K562 (cell line): ENCODE data around the gene AARS1. TPM values are rescaled to one million over a fixed set of nuclear protein-coding genes. Genes with fewer than 3 reads are reported as not detected.
A peak's percentile ranks its signal among the peaks of the same experiment; 100 is the strongest.

ENCODE experiments used
- CBFA2T3 ChIP-seq: fragments of 450-650 bp; IDR thresholded peaks from 2 replicates; pipeline ENCODE4 v1.6.1; 2017
- CBX5 ChIP-seq: IDR thresholded peaks from 2 replicates; pipeline ENCODE4 v1.6.1; 2014; ENCODE audit warnings: low read depth, borderline replicate concordance
- CEBPG ChIP-seq, 3 experiments: fragments of 200-800 bp in 1 of 3; sonication (Bioruptor generic) in 1 of 3; sonication (generic) in 1 of 3; formaldehyde crosslinking in 1 of 3; IDR thresholded peaks in 2 of 3; conservative IDR thresholded peaks in 1 of 3; 2 replicates each; pipeline versions ENCODE4 v1.6.1 to v1.8.0; 2016 to 2022; ENCODE audit warnings: missing compliant biosample characterization in 2 of 3, missing genetic modification characterization in 2 of 3, mild to moderate bottlenecking in 1 of 3, missing genetic modification reagents in 1 of 3
- FIP1L1 ChIP-seq: fragments of 200-400 bp; formaldehyde crosslinking; IDR thresholded peaks from 2 replicates; pipeline ENCODE4 v1.6.1; 2018; ENCODE audit warnings: mild to moderate bottlenecking, low read depth, low read length; ENCODE audit not compliant: poor library complexity, severe bottlenecking
- FOXP1 ChIP-seq: sonication (generic); formaldehyde crosslinking; IDR thresholded peaks from 2 replicates; pipeline ENCODE4 v1.8.0; 2022; ENCODE audit warnings: mild to moderate bottlenecking, missing genetic modification reagents
- HCFC1 ChIP-seq: IDR thresholded peaks from 2 replicates; pipeline ENCODE4 v1.6.1; 2012; ENCODE audit warnings: low read depth, low read length, improper control_type of control experiment
- HIVEP1 ChIP-seq: fragments of 250-450 bp; sonication (Bioruptor Pico); IDR thresholded peaks from 2 replicates; pipeline ENCODE4 v1.4.0; 2020; ENCODE audit warnings: mild to moderate bottlenecking
- HNRNPL ChIP-seq: fragments of 200-400 bp; formaldehyde crosslinking; IDR thresholded peaks from 2 replicates; pipeline ENCODE4 v1.6.1; 2017; ENCODE audit warnings: low read depth, mild to moderate bottlenecking, low read length
- MTF1 ChIP-seq: fragments of 250-450 bp; sonication (Bioruptor Pico); IDR thresholded peaks from 2 replicates; pipeline ENCODE4 v1.9.0; 2021; ENCODE audit warnings: moderate library complexity, mild to moderate bottlenecking, inconsistent platforms, borderline replicate concordance
- PHB2 ChIP-seq: fragments of 450-650 bp; IDR thresholded peaks from 2 replicates; pipeline ENCODE4 v1.6.1; 2017; ENCODE audit warnings: low read depth
- PML ChIP-seq: IDR thresholded peaks from 2 replicates; pipeline ENCODE4 v1.6.1; 2012; ENCODE audit warnings: low read length, inconsistent platforms
- POLR2AphosphoS5 ChIP-seq: IDR thresholded peaks from 2 replicates; pipeline ENCODE4 v1.6.1; 2011; ENCODE audit warnings: mild to moderate bottlenecking, low read depth, low read length, moderate library complexity; ENCODE audit not compliant: control insufficient read depth, insufficient read depth
- POLR2H ChIP-seq: IDR thresholded peaks from 2 replicates; pipeline ENCODE4 v1.6.1; 2016; ENCODE audit warnings: missing genetic modification characterization, low read depth, mild to moderate bottlenecking, control low read depth, missing compliant biosample characterization, moderate library complexity
- PTRF ChIP-seq: fragments of 450-650 bp; IDR thresholded peaks from 2 replicates; pipeline ENCODE4 v1.6.1; 2016; ENCODE audit warnings: mild to moderate bottlenecking, missing genetic modification characterization, missing compliant biosample characterization
- RB1 ChIP-seq: fragments of 450-650 bp; IDR thresholded peaks from 2 replicates; pipeline ENCODE4 v1.6.1; 2017; ENCODE audit warnings: low read depth, mild to moderate bottlenecking
- RNF2 ChIP-seq: sonication (generic); IDR thresholded peaks from 2 replicates; pipeline ENCODE4 v1.6.1; 2016
- SIRT6 ChIP-seq: IDR thresholded peaks from one replicate; pipeline ENCODE4 v1.6.1; 2012; ENCODE audit warnings: low read depth, mild to moderate bottlenecking, control low read depth, inconsistent platforms, low read length, moderate library complexity
- SMC3 ChIP-seq: conservative IDR thresholded peaks from 2 replicates; pipeline ENCODE4 v1.6.1; 2011; ENCODE audit warnings: low read depth, low read length, improper control_type of control experiment; ENCODE audit not compliant: insufficient read depth
- TBP ChIP-seq: optimal IDR thresholded peaks from 2 replicates; pipeline ENCODE3; 2011; ENCODE audit warnings: low read depth, low read length, improper control_type of control experiment
- ZBTB17 ChIP-seq: fragments of 450-650 bp; formaldehyde crosslinking; IDR thresholded peaks from 2 replicates; pipeline ENCODE4 v1.4.0; 2020; ENCODE audit warnings: mild to moderate bottlenecking
- ZFP1 ChIP-seq: fragments of 450-650 bp; formaldehyde crosslinking; IDR thresholded peaks from 2 replicates; pipeline ENCODE4 v1.4.0; 2020; ENCODE audit warnings: mild to moderate bottlenecking, mixed read lengths
- ZNF239 ChIP-seq: fragments of 250-450 bp; sonication (Bioruptor Pico); IDR thresholded peaks from 2 replicates; pipeline ENCODE4 v1.4.0; 2020; ENCODE audit warnings: mild to moderate bottlenecking
- ZNF41 ChIP-seq: fragments of 250-450 bp; sonication (Bioruptor Pico); conservative IDR thresholded peaks from 2 replicates; pipeline ENCODE4 v1.4.0; 2020; ENCODE audit warnings: mild to moderate bottlenecking
- ZNF780A ChIP-seq: fragments of 250-450 bp; sonication (Bioruptor Pico); IDR thresholded peaks from 2 replicates; pipeline ENCODE4 v1.5.0; 2021; ENCODE audit warnings: mild to moderate bottlenecking
- polyA plus RNA-seq, 8 experiments: library from polyadenylated mRNA; depleted of rRNA in 4 of 8; stranded (reverse) in 5 of 8; unstranded in 3 of 8; fragments of >200 nt; fragmentation: Nextera tagmentation in 2 of 8; fragmentation: Illumina TruSeq in 1 of 8; extraction: Ambion mirVana in 2 of 8; extraction: Trizol in 1 of 8; gene quantifications; 2 replicates each; pipeline versions ENCODE4 v1.2.1 to v1.2.3, GENCODE V29; 2011 to 2014; ENCODE audit warnings: inconsistent platforms in 1 of 8, missing spikeins in 1 of 8
- total RNA-seq, 7 experiments: library from RNA; depleted of rRNA in 6 of 7; stranded (reverse); fragments of >200 nt in 6 of 7; fragmentation: Illumina TruSeq in 2 of 7; extraction: Trizol in 2 of 7; gene quantifications; 2 replicates each; pipeline versions ENCODE4 v1.2.1 to v1.2.3, GENCODE V29; 2011 to 2021; ENCODE audit warnings: low replicate concordance in 1 of 7
- TF ChIP-seq, protein P1 (sequence below), 2 experiments: fragments of 450-650 bp in 1 of 2; sonication (generic) in 1 of 2; formaldehyde crosslinking; conservative IDR thresholded peaks; 2 replicates each; pipeline versions ENCODE4 v1.4.0 to v1.8.1; 2020 to 2022; ENCODE audit warnings: mild to moderate bottlenecking in 1 of 2, missing genetic modification reagents in 1 of 2
- TF ChIP-seq, protein P2 (sequence below): sonication (generic); formaldehyde crosslinking; IDR thresholded peaks from 2 replicates; pipeline ENCODE4 v1.8.0; 2022; ENCODE audit warnings: mild to moderate bottlenecking, missing genetic modification reagents

Gene AARS1
- total and polyA plus RNA-seq, 9 of the 15 experiments (the other 6 are each of a cell fraction or from before 2014, with no cell fraction given), result 50.1 to 235 (median 174) TPM

DNA sequence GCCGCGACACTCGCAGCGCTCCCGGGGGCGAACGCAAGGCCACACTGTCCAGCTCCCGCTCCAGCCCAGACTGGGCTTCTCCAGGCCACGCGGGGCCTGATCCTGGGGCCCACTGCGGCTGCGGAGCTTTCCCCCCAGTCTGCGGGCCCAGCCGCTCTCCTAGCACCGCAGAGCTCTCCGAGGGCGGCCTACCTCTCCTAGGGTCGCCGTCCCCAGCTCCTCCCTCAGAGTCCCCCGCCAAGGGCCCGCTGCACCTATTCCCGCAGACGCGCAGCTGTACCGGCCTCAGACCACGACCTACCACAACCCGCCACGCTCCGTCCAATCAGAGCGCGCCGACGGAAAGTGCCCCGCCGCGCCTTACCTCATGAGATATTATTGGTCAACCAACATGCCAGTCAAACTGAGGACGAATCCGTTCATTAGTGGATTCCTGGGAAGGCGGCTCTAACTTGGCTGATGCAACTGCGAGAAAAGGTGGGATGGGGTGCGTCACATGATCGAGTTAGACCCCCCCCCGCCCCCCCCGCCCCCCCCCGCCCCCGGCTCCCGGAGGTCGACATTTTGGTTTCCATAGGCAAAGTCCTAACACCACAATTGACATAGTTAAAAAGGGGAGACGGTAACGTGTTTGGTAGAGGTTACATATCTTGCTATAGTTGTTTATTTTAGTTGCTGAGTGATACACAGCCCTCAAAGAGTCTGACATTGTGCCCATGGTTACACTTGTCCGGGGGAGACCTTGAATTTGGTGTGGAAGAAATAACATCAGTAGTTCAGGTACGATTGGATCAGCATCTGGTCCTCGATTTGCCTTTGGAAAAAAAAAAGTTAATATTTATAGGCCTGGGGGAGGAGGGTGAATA, at the start of gene AARS1 (continued):
- TF ChIP-seq, protein P1, sequence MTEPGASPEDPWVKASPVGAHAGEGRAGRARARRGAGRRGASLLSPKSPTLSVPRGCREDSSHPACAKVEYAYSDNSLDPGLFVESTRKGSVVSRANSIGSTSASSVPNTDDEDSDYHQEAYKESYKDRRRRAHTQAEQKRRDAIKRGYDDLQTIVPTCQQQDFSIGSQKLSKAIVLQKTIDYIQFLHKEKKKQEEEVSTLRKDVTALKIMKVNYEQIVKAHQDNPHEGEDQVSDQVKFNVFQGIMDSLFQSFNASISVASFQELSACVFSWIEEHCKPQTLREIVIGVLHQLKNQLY (CRISPR knock-in tag; conservative IDR thresholded peaks at IDR 0.05), result 0 out of 4 replicates have a peak, but pooled peaks of 1 of the 2 experiments have one; percentile 75
- TF ChIP-seq RB1 (peak; percentile 92), SIRT6 (peak; percentile 31), PTRF (no peak), SMC3 (no peak), CEBPG (CRISPR knock-in tag; IDR thresholded peaks at IDR 0.05) (peak; percentile 97), CEBPG (tag; conservative IDR thresholded peaks at IDR 0.05 in 1 of 2, IDR thresholded peaks at IDR 0.05 in 1 of 2) (peak; percentile 82 to 98), ZNF239 (0 out of 2 replicates have a peak, but pooled peaks have one; percentile 26), MTF1 (CRISPR knock-in tag) (no peak), CBFA2T3 (no peak), PHB2 (no peak; the same call in 1 of the 2 replicates), RNF2 (no peak), ZNF41 (CRISPR knock-in tag) (peak; percentile 77), TBP (peak; percentile 96), PML (peak; percentile 89), ZFP1 (0 out of 2 replicates have a peak, but pooled peaks have one; percentile 33), HIVEP1 (CRISPR knock-in tag) (0 out of 2 replicates have a peak, but pooled peaks have one; percentile 64), HNRNPL (no peak), ZBTB17 (CRISPR knock-in tag) (peak; percentile 69), FIP1L1 (peak; percentile 82), CBX5 (no peak), POLR2AphosphoS5 (peak; percentile 94), ZNF780A (no peak), FOXP1 (peak; percentile 73; the same call in 1 of the 2 replicates), HCFC1 (peak; percentile 46; the same call in 1 of the 2 replicates), POLR2H (peak; percentile 97)
- TF ChIP-seq, protein P2, sequence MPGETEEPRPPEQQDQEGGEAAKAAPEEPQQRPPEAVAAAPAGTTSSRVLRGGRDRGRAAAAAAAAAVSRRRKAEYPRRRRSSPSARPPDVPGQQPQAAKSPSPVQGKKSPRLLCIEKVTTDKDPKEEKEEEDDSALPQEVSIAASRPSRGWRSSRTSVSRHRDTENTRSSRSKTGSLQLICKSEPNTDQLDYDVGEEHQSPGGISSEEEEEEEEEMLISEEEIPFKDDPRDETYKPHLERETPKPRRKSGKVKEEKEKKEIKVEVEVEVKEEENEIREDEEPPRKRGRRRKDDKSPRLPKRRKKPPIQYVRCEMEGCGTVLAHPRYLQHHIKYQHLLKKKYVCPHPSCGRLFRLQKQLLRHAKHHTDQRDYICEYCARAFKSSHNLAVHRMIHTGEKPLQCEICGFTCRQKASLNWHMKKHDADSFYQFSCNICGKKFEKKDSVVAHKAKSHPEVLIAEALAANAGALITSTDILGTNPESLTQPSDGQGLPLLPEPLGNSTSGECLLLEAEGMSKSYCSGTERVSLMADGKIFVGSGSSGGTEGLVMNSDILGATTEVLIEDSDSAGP (CRISPR knock-in tag), result no peak
